CD8-positive, alpha-beta memory T cell (primary cell): ENCODE results near the gene MAPK10. TPM values are rescaled to one million over a fixed set of nuclear protein-coding genes. Genes with fewer than 3 reads are reported as not detected.

Source experiments
- CTCF ChIA-PET: fragments of 350-600 bp; sonication (Branson Sonifier 250); formaldehyde crosslinking; loops from one replicate; lab custom pipeline; 2021; ENCODE audit warnings: antibody characterized with exemption; lab: Charles Lee
- POLR2A ChIA-PET: fragments of 350-600 bp; sonication (Branson Sonifier 250); formaldehyde crosslinking; loops from one replicate; lab custom pipeline; 2021; ENCODE audit warnings: antibody characterized with exemption; lab: Charles Lee
- DNase-seq, 5 donors: peaks; one replicate each; pipeline versions ENCODE4 v3.0.0 to v3.0.0-alpha.2; 2020 to 2022; ENCODE audit warnings: mixed read lengths in 1 of 5
- H3K27ac ChIP-seq: one replicate; pipeline ENCODE4 v1.7.0; 2013; ENCODE audit warnings: low read depth, mild to moderate bottlenecking, low read length, moderate library complexity
- H3K27me3 ChIP-seq: 2 replicates; pipeline ENCODE4 v1.7.0; 2013; ENCODE audit warnings: low read length, mild to moderate bottlenecking; ENCODE audit not compliant: insufficient read depth, poor library complexity, severe bottlenecking
- H3K36me3 ChIP-seq: 2 replicates; pipeline ENCODE4 v1.7.0; 2013; ENCODE audit warnings: mild to moderate bottlenecking, low read length, moderate library complexity; ENCODE audit not compliant: insufficient read depth
- H3K4me1 ChIP-seq: 2 replicates; pipeline ENCODE4 v1.7.0; 2013; ENCODE audit warnings: mild to moderate bottlenecking, low read length, moderate library complexity; ENCODE audit not compliant: insufficient read depth
- H3K4me3 ChIP-seq: 2 replicates; pipeline ENCODE4 v1.7.0; 2013; ENCODE audit warnings: mild to moderate bottlenecking, low read length
- H3K9me3 ChIP-seq: 2 replicates; pipeline ENCODE4 v1.7.0; 2013; ENCODE audit warnings: mild to moderate bottlenecking, low read length
- H3K27ac Mint-ChIP-seq, 8 donors: one replicate each; pipeline ENCODE4 v1.8.0; 2020 to 2021; ENCODE audit warnings: mixed read lengths in 8 of 8, mild to moderate bottlenecking in 6 of 8, inconsistent platforms in 3 of 8, moderate library complexity in 3 of 8
- H3K27me3 Mint-ChIP-seq, 2 donors: one replicate each; pipeline ENCODE4 v1.8.0; 2020 to 2021; ENCODE audit warnings: mixed read lengths in 2 of 2, mild to moderate bottlenecking in 1 of 2, moderate library complexity in 1 of 2
- H3K36me3 Mint-ChIP-seq, 3 donors: one replicate each; pipeline ENCODE4 v1.8.0; 2020 to 2021; ENCODE audit warnings: mixed read lengths in 3 of 3, inconsistent platforms in 1 of 3, mild to moderate bottlenecking in 1 of 3
- H3K4me1 Mint-ChIP-seq, 3 donors: one replicate each; pipeline ENCODE4 v1.8.0; 2020 to 2021; ENCODE audit warnings: mixed read lengths in 3 of 3, inconsistent platforms in 1 of 3, mild to moderate bottlenecking in 1 of 3
- H3K4me3 Mint-ChIP-seq, 7 donors: one replicate each; pipeline ENCODE4 v1.8.0; 2020 to 2021; ENCODE audit warnings: mixed read lengths in 7 of 7, mild to moderate bottlenecking in 6 of 7, moderate library complexity in 4 of 7, inconsistent platforms in 2 of 7
- H3K9me3 Mint-ChIP-seq, 5 donors: one replicate each; pipeline ENCODE4 v1.8.0; 2020 to 2022; ENCODE audit warnings: mixed read lengths in 5 of 5, mild to moderate bottlenecking in 3 of 5, moderate library complexity in 2 of 5, inconsistent platforms in 1 of 5
- polyA plus RNA-seq: library from polyadenylated mRNA; unstranded; fragments of 300-500 nt; fragmentation: Illumina TruSeq; gene quantifications from one replicate; pipeline ENCODE4 v1.2.3, GENCODE V29; 2021
- total RNA-seq, 2 experiments: library from RNA; stranded (reverse); gene quantifications; one replicate each; pipeline ENCODE4 v1.2.3, GENCODE V29; 2021

The MAPK10 gene
- total and polyA plus RNA-seq, 3 experiments from 2014 or later: not detected

DNA sequence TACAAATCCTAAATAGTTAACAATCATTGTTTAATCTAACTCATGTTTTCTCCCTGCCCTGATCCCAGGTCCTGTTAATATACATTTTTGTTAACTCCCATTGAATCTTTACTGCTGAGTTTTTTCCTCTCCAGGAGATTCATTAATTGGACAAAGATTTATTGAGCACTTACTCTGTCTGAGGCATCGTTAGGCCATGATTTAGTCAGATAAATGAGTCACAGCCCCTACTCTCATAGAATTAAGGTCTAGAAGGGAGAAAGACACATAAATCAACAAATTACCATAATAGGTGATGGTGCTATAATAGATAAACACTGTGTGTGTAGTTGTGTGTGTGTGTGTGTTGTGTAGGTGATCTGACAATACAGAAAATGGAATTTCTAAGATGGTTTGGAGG, 112.5 kb downstream of the MAPK10 start:
- Histone ChIP-seq H3K36me3 (no peaks in the 10 kb centered on the region), H3K27me3 (no peaks in the 10 kb centered on the region), H3K4me3 (no peak overlapping the region), H3K9me3 (no peaks in the 10 kb centered on the region), H3K4me1 (no peaks in the 10 kb centered on the region), H3K27ac (no peak overlapping the region)
- Mint-ChIP-seq H3K9me3 (peaks cover 4 to 14% (median 5%) of the 10 kb centered on the region in 5 donors), H3K36me3 (no peaks in the 10 kb centered on the region), H3K4me3 (no peak overlapping the region), H3K27ac (no peak overlapping the region), H3K4me1 (no peaks in the 10 kb centered on the region), H3K27me3 (no peaks in the 10 kb centered on the region)
- DNase-seq: no peak
- POLR2A ChIA-PET: no interaction called here
- CTCF ChIA-PET: no interaction called here

DNA sequence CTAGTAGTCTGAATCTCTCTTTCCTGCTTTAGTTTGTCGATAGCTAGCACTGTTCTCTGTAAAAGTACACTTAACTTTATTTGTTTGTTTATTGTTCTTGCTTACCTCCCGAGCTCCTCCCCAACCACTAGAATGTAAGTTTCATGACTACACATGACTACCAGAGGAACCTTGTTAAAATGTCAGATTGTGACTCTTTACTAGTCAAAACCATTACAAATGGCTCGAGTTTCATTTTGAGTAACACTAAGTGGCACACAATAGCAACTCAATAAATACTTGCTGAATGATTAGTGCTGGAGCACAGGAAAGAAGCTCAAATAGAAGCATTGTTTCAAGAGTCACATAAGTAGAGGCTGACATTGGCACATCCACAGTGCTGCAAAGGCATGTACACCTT, 116.1 kb downstream of the MAPK10 start:
- H3K4me1 ChIP-seq: no peaks in the 10 kb centered on the region
- no peak for DNase-seq
- no peak overlapping the region for H3K4me3 ChIP-seq
- H3K27me3 ChIP-seq: no peaks in the 10 kb centered on the region
- Mint-ChIP-seq H3K9me3 (peaks cover 7 to 23% (median 10%) of the 10 kb centered on the region in 5 donors), H3K27ac (no peak overlapping the region), H3K4me1 (no peaks in the 10 kb centered on the region), H3K4me3 (no peak overlapping the region), H3K36me3 (no peaks in the 10 kb centered on the region), H3K27me3 (no peaks in the 10 kb centered on the region)
- ChIA-PET POLR2A (no interaction called here), CTCF (no interaction called here)
- no peak overlapping the region for H3K27ac ChIP-seq
- no peaks in the 10 kb centered on the region for H3K9me3 ChIP-seq
- no peaks in the 10 kb centered on the region for H3K36me3 ChIP-seq

DNA sequence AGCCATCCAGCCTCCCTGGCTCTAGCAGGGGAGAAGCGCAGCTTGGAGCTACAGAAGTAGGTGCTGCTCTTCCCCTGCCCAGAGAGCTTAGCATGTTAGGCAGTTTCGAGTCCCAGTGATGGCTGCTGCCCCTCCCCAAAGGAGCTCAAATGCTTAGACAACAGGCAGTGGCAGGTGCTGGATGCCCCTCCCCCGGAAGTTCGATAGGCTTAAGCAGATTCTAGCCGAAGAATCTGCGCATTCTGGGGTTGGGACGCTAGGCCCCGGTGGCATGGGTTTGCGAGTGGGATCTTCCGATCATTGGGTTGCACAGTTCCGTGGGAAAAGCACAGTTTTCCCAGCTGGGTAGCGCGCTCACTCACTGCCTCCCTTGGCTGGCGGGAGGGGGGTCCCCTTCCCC, 117.2 kb downstream of the MAPK10 start:
- Histone ChIP-seq H3K4me3 (no peak overlapping the region), H3K9me3 (no peaks in the 10 kb centered on the region), H3K36me3 (no peaks in the 10 kb centered on the region), H3K4me1 (no peaks in the 10 kb centered on the region), H3K27me3 (no peaks in the 10 kb centered on the region), H3K27ac (no peak overlapping the region)
- H3K9me3 Mint-ChIP-seq: peaks cover 7 to 28% (median 16%) of the 10 kb centered on the region in 5 donors
- H3K27me3 Mint-ChIP-seq: no peaks in the 10 kb centered on the region
- no peak overlapping the region for H3K27ac Mint-ChIP-seq
- DNase-seq: no peak
- CTCF ChIA-PET: no interaction called here
- no peaks in the 10 kb centered on the region for H3K4me1 Mint-ChIP-seq
- no peaks in the 10 kb centered on the region for H3K36me3 Mint-ChIP-seq
- H3K4me3 Mint-ChIP-seq: no peak overlapping the region
- POLR2A ChIA-PET: no interaction called here

DNA sequence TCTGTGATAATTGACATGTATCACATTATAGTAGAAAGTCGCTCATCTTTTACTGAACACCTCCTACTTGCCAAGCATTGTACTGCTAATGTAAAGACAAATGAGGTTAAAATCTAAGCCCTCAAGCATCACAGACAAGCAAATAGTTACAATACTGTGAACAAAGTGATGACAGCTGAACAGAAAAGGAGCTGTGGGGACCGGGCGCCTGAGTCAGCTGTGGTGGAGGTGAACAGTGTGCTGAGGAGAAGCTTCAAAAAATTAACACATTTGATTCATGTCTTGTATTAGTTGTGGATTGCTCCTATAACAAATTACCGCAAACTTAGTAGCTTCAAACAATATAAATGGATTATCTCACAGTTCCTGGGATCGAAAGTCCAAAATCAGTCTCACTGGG, 124.3 kb downstream of the MAPK10 start:
- ChIA-PET CTCF (no interaction called here), POLR2A (no interaction called here)
- no peaks in the 10 kb centered on the region for H3K27me3 Mint-ChIP-seq
- Histone ChIP-seq H3K4me3 (no peak overlapping the region), H3K27me3 (no peaks in the 10 kb centered on the region), H3K36me3 (no peaks in the 10 kb centered on the region), H3K9me3 (peaks cover 3% of the 10 kb centered on the region), H3K27ac (no peak overlapping the region), H3K4me1 (no peaks in the 10 kb centered on the region)
- H3K9me3 Mint-ChIP-seq: peaks cover 5 to 25% (median 13%) of the 10 kb centered on the region in 5 donors
- no peaks in the 10 kb centered on the region for H3K36me3 Mint-ChIP-seq
- no peak overlapping the region for H3K27ac Mint-ChIP-seq
- no peak overlapping the region for H3K4me3 Mint-ChIP-seq
- H3K4me1 Mint-ChIP-seq: no peaks in the 10 kb centered on the region
- DNase-seq: no peak

DNA sequence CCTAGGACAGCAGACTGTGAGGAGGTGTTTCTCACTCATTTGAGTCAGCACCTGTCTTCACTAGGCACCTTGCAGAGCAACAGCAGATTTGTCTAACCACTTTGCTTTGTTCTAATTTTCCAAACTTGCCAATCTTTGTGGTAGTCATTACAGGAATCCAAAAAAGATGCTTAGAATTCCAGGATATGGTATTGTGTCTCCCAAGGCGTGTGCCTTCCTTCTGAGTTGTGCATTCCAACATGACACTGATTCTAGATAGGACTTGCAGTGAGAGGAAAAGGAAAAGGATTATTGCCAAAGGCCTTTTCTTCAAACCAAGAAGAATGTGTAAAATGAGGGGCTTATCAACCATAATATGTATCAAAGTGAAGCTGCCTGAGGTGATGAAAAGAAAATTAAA, 126.2 kb downstream of the MAPK10 start:
- Mint-ChIP-seq H3K4me1 (no peaks in the 10 kb centered on the region), H3K9me3 (peaks cover 3 to 14% (median 8%) of the 10 kb centered on the region in 5 donors), H3K27me3 (no peaks in the 10 kb centered on the region), H3K4me3 (no peak overlapping the region), H3K36me3 (no peaks in the 10 kb centered on the region), H3K27ac (no peak overlapping the region)
- Histone ChIP-seq H3K27me3 (no peaks in the 10 kb centered on the region), H3K36me3 (no peaks in the 10 kb centered on the region), H3K4me1 (no peaks in the 10 kb centered on the region), H3K27ac (no peak overlapping the region), H3K4me3 (no peak overlapping the region), H3K9me3 (peaks cover 3% of the 10 kb centered on the region)
- DNase-seq: no peak
- ChIA-PET CTCF (no interaction called here), POLR2A (no interaction called here)

DNA sequence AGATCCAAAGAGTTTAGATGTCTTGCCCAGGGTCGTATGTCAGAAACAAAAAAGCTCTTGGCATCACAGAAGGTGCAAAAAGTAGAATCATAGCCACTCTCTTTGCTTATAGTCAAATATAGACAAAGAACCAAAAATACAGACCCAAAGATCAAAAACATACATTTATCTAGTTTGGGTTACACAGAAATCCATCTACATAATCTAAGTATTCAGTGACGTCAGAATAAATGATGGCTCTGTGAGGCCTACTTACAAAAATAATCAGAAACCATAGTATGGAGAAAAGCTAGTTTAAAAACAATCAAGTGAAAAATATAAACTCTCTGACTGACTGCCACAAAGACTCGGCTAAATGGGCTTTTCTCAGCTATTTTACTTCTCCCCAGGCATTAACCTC, 126.8 kb downstream of the MAPK10 start:
- Histone ChIP-seq H3K4me1 (no peaks in the 10 kb centered on the region), H3K27me3 (no peaks in the 10 kb centered on the region), H3K27ac (no peak overlapping the region), H3K9me3 (peaks cover 3% of the 10 kb centered on the region), H3K36me3 (no peaks in the 10 kb centered on the region), H3K4me3 (no peak overlapping the region)
- DNase-seq: no peak
- no peaks in the 10 kb centered on the region for H3K4me1 Mint-ChIP-seq
- no peaks in the 10 kb centered on the region for H3K27me3 Mint-ChIP-seq
- no peak overlapping the region for H3K4me3 Mint-ChIP-seq
- peaks cover 3 to 11% (median 5%) of the 10 kb centered on the region in 5 donors for H3K9me3 Mint-ChIP-seq
- POLR2A ChIA-PET: no interaction called here
- CTCF ChIA-PET: no interaction called here
- no peak overlapping the region for H3K27ac Mint-ChIP-seq
- H3K36me3 Mint-ChIP-seq: no peaks in the 10 kb centered on the region

DNA sequence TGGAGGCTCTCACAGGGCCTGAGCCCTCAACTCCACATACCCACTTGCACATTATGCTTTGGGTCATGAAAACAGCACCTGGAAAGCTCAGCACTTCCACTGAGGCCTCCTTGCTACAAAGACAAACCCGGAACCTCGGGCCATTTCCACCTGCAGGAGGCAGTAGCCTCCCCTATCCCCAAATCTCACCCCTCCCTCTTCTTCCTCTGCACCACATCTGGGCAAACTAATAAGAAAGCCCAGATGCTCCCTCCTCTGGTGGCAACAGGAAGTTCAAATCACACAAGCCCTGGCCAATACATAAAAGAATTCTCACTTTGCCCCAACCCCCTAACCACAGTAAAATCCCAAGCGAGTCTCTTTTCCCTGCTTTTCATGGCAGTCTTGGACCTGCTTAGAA, 136.4 kb downstream of the MAPK10 start:
- H3K4me1 ChIP-seq: no peaks in the 10 kb centered on the region
- H3K36me3 Mint-ChIP-seq: no peaks in the 10 kb centered on the region
- H3K27me3 Mint-ChIP-seq: peaks cover 0 to 2% of the 10 kb centered on the region in 2 donors
- H3K4me1 Mint-ChIP-seq: no peaks in the 10 kb centered on the region
- no peaks in the 10 kb centered on the region for H3K27me3 ChIP-seq
- no peak for DNase-seq
- no peaks in the 10 kb centered on the region for H3K36me3 ChIP-seq
- no peaks in the 10 kb centered on the region for H3K9me3 ChIP-seq
- CTCF ChIA-PET: no interaction called here
- POLR2A ChIA-PET: no interaction called here
- H3K4me3 ChIP-seq: no peak overlapping the region
- peaks cover 0 to 7% (median 0%) of the 10 kb centered on the region in 5 donors for H3K9me3 Mint-ChIP-seq
- H3K27ac Mint-ChIP-seq: no peak overlapping the region
- no peak overlapping the region for H3K27ac ChIP-seq
- no peak overlapping the region for H3K4me3 Mint-ChIP-seq

DNA sequence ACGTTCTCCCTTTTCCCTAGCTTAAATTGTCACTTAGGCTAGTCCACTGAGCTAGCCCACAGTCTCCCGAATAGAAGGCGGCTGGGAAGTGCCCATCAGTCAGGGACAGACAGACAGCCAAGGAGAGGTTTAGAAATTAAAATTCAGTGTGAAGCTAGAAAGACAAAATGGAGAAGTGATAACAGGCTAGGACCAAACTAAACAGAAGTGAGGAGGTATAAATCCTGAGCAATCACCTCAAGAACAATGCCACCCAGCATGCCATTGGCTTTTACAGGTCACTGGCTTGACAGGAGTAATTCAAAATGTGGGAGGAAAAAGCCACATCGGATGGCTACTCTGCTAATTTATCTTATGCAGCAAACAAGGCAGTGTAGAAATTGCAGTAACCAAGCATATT, 138.9 kb downstream of the MAPK10 start:
- CTCF ChIA-PET: no interaction called here
- H3K27ac Mint-ChIP-seq: no peak overlapping the region
- Histone ChIP-seq H3K27me3 (no peaks in the 10 kb centered on the region), H3K9me3 (no peaks in the 10 kb centered on the region), H3K36me3 (no peaks in the 10 kb centered on the region), H3K4me1 (no peaks in the 10 kb centered on the region), H3K4me3 (no peak overlapping the region), H3K27ac (no peak overlapping the region)
- POLR2A ChIA-PET: no interaction called here
- peaks cover 0 to 2% of the 10 kb centered on the region in 2 donors for H3K27me3 Mint-ChIP-seq
- no peaks in the 10 kb centered on the region for H3K36me3 Mint-ChIP-seq
- DNase-seq: no peak
- H3K9me3 Mint-ChIP-seq: peaks cover 0 to 7% (median 0%) of the 10 kb centered on the region in 5 donors
- no peak overlapping the region for H3K4me3 Mint-ChIP-seq
- H3K4me1 Mint-ChIP-seq: no peaks in the 10 kb centered on the region

DNA sequence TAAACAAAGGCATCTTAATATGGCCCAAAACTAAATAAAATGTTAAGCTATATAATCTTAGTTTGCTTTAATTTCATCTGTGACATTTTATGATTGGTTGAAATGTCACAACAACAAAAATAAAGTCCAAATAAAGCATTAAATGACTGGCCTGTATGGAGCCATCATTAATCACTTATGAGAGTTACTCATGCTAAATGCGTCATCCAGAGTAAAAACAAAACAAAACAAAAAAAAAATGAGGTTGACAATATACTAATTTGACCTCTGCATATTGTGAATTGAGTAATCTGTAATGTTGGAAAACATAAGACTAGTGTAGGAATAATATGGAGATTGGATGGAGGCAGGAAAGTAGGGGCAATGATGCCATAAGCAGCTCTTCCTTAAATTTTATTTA, 139.7 kb downstream of the MAPK10 start:
- Mint-ChIP-seq H3K27me3 (peaks cover 0 to 2% of the 10 kb centered on the region in 2 donors), H3K27ac (no peak overlapping the region), H3K36me3 (no peaks in the 10 kb centered on the region), H3K9me3 (peaks cover 0 to 9% (median 2%) of the 10 kb centered on the region in 5 donors), H3K4me3 (no peak overlapping the region), H3K4me1 (no peaks in the 10 kb centered on the region)
- Histone ChIP-seq H3K4me3 (no peak overlapping the region), H3K9me3 (no peaks in the 10 kb centered on the region), H3K27ac (no peak overlapping the region), H3K36me3 (no peaks in the 10 kb centered on the region), H3K27me3 (no peaks in the 10 kb centered on the region), H3K4me1 (no peaks in the 10 kb centered on the region)
- POLR2A ChIA-PET: no interaction called here
- CTCF ChIA-PET: no interaction called here
- no peak for DNase-seq
